ENCODE results near the gene RBPJ. TPM values are rescaled to one million over a fixed set of nuclear protein-coding genes. Genes with fewer than 3 reads are reported as not detected.

Gene RBPJ
- total and polyA plus RNA-seq, 10 donors: 18.4 to 91.9 (median 77.9) TPM

DNA sequence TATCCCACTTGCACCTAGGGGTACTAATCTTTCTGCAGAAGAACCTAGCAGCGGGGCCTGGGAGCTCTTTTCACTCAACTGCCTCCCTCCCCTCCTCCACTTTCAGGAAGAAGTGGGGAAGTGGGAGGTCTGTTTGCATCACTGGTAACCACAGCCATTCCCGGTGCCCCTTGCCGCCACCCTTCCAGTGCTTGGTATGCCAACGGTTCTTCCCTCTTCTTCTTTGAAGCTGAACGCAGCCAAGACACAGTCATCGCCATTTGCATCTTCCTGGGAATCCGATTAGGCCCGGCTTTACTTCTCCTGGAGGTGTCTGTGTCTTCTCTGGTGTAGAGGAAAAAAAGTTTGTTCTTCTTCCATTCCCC, 47.2 kb upstream of the RBPJ start:
- Histone ChIP-seq H3K4me1 (peaks cover 0 to 43% (median 3%) of the 10 kb centered on the region in 6 donors), H3K27ac (peak overlapping the region in 7 of 8 donors; percentile 30 to 86 (median 71))

DNA sequence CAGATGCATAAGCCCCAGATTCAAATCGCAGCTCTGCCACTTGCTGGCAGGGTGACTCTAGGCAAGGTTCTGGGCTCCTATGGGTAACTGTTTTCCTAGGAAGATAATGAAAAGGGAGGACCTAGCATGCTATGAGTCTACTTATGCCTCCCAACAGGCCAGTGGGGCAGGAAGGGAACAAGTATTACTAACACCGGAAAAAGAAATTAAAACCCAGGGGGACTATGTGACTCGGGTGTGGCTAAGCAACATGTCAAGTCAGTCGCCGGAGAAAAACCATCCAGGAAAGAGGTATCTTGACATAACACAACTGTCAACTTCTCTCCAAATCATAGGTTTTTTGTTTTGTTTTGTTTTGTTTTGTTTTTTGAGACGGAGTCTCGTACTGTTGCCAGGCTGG, 45.5 kb upstream of the RBPJ start:
- 65 to 91% (median 78%) methylated on average over 7 of the region's 7 CpGs for WGBS, 5 donors
- Histone ChIP-seq H3K4me1 (peaks cover 0 to 31% (median 1%) of the 10 kb centered on the region in 6 donors), H3K27ac (peak overlapping the region in 5 of 8 donors; percentile 2 to 86 (median 84)), H3K27me3 (replicated peaks in 1 of 7) (peaks cover 0 to 8% (median 0%) of the 10 kb centered on the region in 7 donors), H3K4me3 (peak overlapping the region in 1 of 8 donors; percentile 54), H3K36me3 (no peaks in the 10 kb centered on the region), H3K9me3 (no peaks in the 10 kb centered on the region)
- DNase-seq: no peak
- intact Hi-C loops (cut with DNase I; ENCODE audit: low total_unique reads): no loop called here
- no peak for TF ChIP-seq POLR2AphosphoS5 (IDR thresholded peaks at IDR 0.05)
- TF ChIP-seq, protein P1, sequence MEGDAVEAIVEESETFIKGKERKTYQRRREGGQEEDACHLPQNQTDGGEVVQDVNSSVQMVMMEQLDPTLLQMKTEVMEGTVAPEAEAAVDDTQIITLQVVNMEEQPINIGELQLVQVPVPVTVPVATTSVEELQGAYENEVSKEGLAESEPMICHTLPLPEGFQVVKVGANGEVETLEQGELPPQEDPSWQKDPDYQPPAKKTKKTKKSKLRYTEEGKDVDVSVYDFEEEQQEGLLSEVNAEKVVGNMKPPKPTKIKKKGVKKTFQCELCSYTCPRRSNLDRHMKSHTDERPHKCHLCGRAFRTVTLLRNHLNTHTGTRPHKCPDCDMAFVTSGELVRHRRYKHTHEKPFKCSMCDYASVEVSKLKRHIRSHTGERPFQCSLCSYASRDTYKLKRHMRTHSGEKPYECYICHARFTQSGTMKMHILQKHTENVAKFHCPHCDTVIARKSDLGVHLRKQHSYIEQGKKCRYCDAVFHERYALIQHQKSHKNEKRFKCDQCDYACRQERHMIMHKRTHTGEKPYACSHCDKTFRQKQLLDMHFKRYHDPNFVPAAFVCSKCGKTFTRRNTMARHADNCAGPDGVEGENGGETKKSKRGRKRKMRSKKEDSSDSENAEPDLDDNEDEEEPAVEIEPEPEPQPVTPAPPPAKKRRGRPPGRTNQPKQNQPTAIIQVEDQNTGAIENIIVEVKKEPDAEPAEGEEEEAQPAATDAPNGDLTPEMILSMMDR (IDR thresholded peaks at IDR 0.05 in 8 of 11, conservative IDR thresholded peaks at IDR 0.05 in 3 of 11): no peak
- no peak for TF ChIP-seq POLR2A (IDR thresholded peaks at IDR 0.05)

More for the DNA sequence above, 47.2 kb upstream of the RBPJ start:
- intact Hi-C loops (cut with DNase I; ENCODE audit: low total_unique reads): no loop called here
- no peaks in the 10 kb centered on the region for H3K36me3 ChIP-seq
- H3K4me3 ChIP-seq: peak overlapping the region in 4 of 8 donors; percentile 8 to 54 (median 20)
- 33 to 53% (median 40%) methylated on average over 8 of the region's 8 CpGs for WGBS, 5 donors
- no peaks in the 10 kb centered on the region for H3K9me3 ChIP-seq
- no peak for DNase-seq
- H3K27me3 ChIP-seq (replicated peaks in 1 of 7): peaks cover 0 to 8% (median 0%) of the 10 kb centered on the region in 7 donors
- TF ChIP-seq POLR2AphosphoS5 (IDR thresholded peaks at IDR 0.05): peak in 1 of 3 donors; percentile 13
- TF ChIP-seq, protein P1 (IDR thresholded peaks at IDR 0.05 in 8 of 11, conservative IDR thresholded peaks at IDR 0.05 in 3 of 11): no peak

DNA sequence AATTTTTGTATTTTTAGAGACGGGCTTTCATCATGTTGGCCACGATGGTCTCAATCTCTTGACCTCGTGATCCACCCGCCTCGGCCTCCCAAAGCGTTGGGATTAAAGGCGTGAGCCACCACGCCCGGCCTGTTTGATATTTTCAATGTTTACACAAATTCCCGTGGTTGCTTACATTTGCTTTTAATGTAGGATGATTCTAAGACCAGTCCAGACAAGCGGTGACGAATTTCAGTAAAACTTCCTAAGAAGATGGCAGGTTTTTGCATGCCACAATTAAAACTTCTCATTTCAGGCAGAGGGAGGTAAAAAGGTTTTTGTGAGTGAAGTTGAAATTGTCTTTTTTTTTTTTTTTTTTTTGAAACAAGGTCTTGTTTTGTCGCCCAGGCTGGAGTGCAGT, 41.4 kb upstream of the RBPJ start:
- H3K4me3 ChIP-seq: no peak overlapping the region
- no peaks in the 10 kb centered on the region for H3K27me3 ChIP-seq (replicated peaks in 1 of 7)
- intact Hi-C loops (cut with DNase I; ENCODE audit: low total_unique reads): no loop called here
- TF ChIP-seq, protein P1 (IDR thresholded peaks at IDR 0.05 in 8 of 11, conservative IDR thresholded peaks at IDR 0.05 in 3 of 11): no peak
- no peak for TF ChIP-seq POLR2A (IDR thresholded peaks at IDR 0.05)
- no peak for TF ChIP-seq POLR2AphosphoS5 (IDR thresholded peaks at IDR 0.05)
- 86 to 94% (median 91%) methylated on average over 13 of the region's 13 CpGs for WGBS, 5 donors
- DNase-seq: no peak
- H3K27ac ChIP-seq: no peak overlapping the region
- no peaks in the 10 kb centered on the region for H3K9me3 ChIP-seq
- H3K36me3 ChIP-seq: no peaks in the 10 kb centered on the region
- H3K4me1 ChIP-seq: peaks cover 0 to 6% (median 0%) of the 10 kb centered on the region in 6 donors

DNA sequence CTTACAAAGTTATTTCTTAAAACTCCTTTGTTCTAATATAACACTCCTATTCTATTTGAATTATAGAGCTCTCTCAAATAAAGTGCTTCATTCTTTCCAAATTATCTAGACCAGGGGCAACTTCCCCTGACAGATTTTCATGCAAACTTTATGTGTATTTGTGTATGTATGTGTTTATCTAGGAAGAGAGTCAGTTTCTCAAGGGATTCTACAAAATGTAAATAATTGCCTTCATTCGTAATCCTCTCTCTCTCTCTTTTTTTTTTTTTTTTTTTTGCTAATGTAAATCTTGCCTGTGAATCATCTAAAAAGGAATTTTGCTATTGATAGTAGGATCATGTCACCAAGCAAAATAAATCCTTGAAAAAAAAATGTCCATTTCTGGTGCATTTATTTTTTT, 38.9 kb upstream of the RBPJ start:
- H3K9me3 ChIP-seq: no peaks in the 10 kb centered on the region

More for the DNA sequence above, 38.9 kb upstream of the RBPJ start:
- 70 to 100% (median 92%) methylated on average over 1 of the region's 1 CpG for WGBS, 5 donors
- no peak overlapping the region for H3K4me3 ChIP-seq
- H3K4me1 ChIP-seq: peaks cover 0 to under 1% (median 0%) of the 10 kb centered on the region in 6 donors
- no peaks in the 10 kb centered on the region for H3K27me3 ChIP-seq (replicated peaks in 1 of 7)
- H3K27ac ChIP-seq: no peak overlapping the region
- TF ChIP-seq, protein P1 (IDR thresholded peaks at IDR 0.05 in 8 of 11, conservative IDR thresholded peaks at IDR 0.05 in 3 of 11): no peak
- TF ChIP-seq POLR2A (IDR thresholded peaks at IDR 0.05) (no peak), POLR2AphosphoS5 (IDR thresholded peaks at IDR 0.05) (no peak)
- no peak for DNase-seq
- intact Hi-C loops (cut with DNase I; ENCODE audit: low total_unique reads): no loop called here
- no peaks in the 10 kb centered on the region for H3K36me3 ChIP-seq

Data from spleen (tissue), 11 donors.